Hair follicle dermal papilla cell (primary cell): ENCODE measurements around the gene ABHD11. TPM values are rescaled to one million over a fixed set of nuclear protein-coding genes. Genes with fewer than 3 reads are reported as not detected.

Experiments
- small RNA-seq: library from RNA; depleted of rRNA; stranded (forward); fragments of <200 nt; gene quantifications from one replicate; pipeline ENCODE3, GENCODE V24; 2012
- total RNA-seq: library from RNA; depleted of rRNA; stranded (reverse); fragments of >200 nt; gene quantifications from 2 replicates; pipeline ENCODE4 v1.2.3, GENCODE V29; 2012

The ABHD11 gene
- total RNA-seq = 5.2 and 10.1 TPM in 2 replicates

DNA sequence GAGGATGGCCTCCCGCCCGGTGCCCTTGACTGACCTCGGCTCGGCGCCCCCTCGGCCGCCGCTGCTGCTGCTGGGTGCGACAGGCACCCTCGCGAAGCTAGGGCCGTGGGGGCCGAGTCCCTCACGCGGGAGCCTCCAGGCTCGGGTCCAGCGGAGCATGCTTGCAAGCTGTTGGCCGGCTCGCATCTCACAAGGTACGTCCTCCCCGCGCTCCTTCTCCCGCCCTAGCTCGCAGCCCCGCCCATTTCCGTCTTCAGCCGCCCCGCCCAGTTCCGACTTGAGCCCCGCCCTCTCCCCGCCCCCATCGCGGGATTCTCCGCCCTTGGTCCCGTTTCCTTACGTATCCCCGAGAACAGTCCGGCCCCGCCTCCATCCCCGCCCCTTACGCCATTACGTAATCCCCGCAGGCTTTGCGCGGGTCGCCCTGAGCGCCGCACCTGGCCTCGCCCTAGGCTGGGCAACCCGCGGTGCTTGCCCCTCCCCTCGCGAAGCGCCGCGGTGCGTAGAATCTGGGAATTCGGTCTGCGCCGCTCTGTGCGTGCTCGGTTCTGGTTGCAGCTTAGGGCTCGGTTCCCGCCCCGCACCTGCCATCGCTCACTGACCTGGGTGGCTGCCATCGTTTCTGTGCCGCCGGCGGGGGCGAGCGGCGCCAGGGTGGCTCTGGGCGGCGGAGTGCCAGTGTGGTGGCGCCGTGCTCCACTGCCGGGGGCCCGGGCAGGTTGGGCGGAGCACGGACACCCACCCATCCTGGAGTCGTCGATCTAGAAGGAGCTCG lies at the start of gene ABHD11:
ABHD11 (minus strand) TSS at position 191 of the 775 bp plus-strand sequence; CDS start at position 159, 32 bp downstream.

DNA sequence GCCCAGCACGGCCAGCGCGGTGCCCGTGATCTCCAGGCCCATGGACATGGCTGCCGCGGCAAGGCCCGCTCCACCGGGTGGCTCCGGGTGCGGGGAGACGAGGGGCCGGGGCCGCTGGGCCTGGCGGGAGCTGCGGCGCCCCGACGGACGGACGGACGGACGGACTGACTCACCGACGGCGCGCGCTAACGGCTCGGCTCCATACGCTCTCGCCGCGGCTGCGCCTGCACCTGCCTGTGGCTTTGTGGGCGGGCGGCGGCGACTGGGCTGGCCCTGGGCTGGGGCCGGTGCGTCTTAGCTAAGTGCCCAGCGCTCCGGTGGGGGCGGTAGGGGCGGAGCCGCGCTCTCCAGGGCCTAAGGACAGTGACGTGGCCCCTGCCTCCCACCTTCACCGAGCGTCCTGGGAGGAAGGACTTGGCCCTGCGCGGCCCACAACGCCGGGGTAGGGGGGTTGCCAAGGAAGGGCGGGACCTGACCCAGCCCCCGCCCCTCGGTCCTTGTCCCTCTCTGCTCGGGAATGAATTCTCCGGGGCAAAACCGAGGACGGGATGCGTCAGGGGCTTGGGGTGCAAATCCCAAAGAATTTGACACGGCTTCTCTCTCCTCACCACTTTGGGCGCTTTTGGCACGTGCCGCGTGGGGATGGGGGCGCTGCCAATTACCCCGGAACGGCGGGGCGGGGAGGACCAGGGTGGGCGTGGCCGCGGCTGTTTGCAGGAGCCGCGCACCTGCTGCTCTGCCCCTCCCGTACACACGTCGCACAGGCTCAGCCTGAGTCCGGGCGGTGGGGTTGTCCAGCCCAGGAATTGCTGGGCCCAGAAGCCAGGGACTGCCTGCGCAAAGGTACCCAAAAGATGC lies 31.6 kb upstream of the ABHD11 start, which contains the start of gene CLDN3:
CLDN3 (minus strand) TSS at position 269 of the 858 bp plus-strand sequence; CDS start at position 48, 221 bp downstream.

DNA sequence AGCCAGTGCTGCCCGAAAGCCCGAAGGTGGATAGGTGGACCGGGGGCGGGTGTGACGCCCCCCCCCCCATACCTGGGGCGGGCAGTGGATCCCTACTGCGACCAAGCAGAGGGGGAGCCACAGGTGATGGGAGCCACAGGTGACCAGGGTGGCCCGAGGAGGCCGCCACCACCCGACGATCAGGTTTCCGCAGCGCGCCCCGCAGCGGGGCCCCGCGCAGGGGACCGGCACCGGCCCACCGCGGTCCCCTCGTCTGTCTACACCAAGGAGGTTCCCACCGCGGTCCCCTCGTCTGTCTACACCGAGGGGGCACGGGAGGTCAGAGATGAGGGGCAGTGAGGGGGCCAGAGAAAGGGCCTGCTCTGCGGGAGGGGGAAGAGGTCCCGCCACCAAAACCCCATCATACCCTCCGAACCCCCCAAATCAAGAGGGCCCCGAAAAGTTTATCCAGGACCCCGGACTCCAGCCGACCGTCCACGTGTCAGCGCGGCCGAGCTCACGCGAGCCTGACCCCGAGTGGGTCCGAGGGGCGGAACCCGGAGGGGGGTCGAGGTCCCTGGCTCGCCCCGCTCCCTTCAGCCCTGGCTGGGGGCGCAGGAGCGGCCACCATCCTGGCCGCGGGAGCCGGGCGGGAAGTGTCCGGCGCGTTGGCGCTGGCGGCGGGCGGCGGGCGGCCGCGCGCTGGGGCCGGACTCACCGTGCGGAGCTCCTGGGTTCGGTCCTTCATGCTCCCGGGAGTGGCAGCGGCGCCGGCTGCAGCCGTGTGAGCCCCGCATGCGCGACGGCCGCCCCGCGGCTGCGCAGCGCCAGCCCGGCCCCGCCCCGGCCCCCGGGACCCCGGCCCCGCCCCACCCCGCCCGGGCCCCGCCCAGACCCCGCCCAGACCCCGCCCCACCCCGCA lies 19.4 kb downstream of the ABHD11 start, which contains the start of gene STX1A:
STX1A (minus strand) TSS at position 765 of the 901 bp plus-strand sequence; CDS start at position 727, 38 bp downstream.

Small RNA genes lying within 50 kb of the gene (small RNA-seq; reads per million reads assigned to genes)
- not detected for gene MIR4284
- gene RN7SL265P = not detected

Other genes with a start within 250 kb of the ABHD11 start
- gene BAZ1B, start 216.5 kb downstream of the ABHD11 start, total RNA-seq = 48.7 and 51.0 TPM in 2 replicates
- 32.6 and 36.4 TPM in 2 replicates for gene BCL7B, start 181.1 kb downstream of the ABHD11 start, total RNA-seq
- gene TBL2, start 160.2 kb downstream of the ABHD11 start, total RNA-seq = 88.9 and 95.7 TPM in 2 replicates
- gene MLXIPL, start 114.3 kb downstream of the ABHD11 start, total RNA-seq = not detected in 2 replicates
- gene VPS37D, start 71.0 kb downstream of the ABHD11 start, total RNA-seq = 3.6 and 6.2 TPM in 2 replicates
- 4.2 and 5.5 TPM in 2 replicates for gene DNAJC30, start 55.3 kb downstream of the ABHD11 start, total RNA-seq
- gene BUD23, start 55.2 kb downstream of the ABHD11 start, total RNA-seq = 32.0 and 37.5 TPM in 2 replicates
- 11.4 and 15.8 TPM in 2 replicates for gene STX1A, start 19.1 kb downstream of the ABHD11 start, total RNA-seq
- not detected in 2 replicates for gene CLDN3, start 31.5 kb upstream of the ABHD11 start, total RNA-seq
- 0.16 and 0.24 TPM in 2 replicates for gene CLDN4, start 92.2 kb upstream of the ABHD11 start, total RNA-seq
- gene METTL27, start 103.7 kb upstream of the ABHD11 start, total RNA-seq = 9.0 and 9.4 TPM in 2 replicates
- not detected in 2 replicates for gene TMEM270, start 122.4 kb upstream of the ABHD11 start, total RNA-seq